Measurements from ENCODE around the gene SIGLEC7. TPM values are rescaled to one million over a fixed set of nuclear protein-coding genes. Genes with fewer than 3 reads are reported as not detected.
"Not testable (repeated sequence)": the region's sequence is repeated elsewhere in the genome, so short reads cannot be mapped to it uniquely, and the experiment has no call there.

Gene SIGLEC7
- total RNA-seq, 1 donor = not detected

DNA sequence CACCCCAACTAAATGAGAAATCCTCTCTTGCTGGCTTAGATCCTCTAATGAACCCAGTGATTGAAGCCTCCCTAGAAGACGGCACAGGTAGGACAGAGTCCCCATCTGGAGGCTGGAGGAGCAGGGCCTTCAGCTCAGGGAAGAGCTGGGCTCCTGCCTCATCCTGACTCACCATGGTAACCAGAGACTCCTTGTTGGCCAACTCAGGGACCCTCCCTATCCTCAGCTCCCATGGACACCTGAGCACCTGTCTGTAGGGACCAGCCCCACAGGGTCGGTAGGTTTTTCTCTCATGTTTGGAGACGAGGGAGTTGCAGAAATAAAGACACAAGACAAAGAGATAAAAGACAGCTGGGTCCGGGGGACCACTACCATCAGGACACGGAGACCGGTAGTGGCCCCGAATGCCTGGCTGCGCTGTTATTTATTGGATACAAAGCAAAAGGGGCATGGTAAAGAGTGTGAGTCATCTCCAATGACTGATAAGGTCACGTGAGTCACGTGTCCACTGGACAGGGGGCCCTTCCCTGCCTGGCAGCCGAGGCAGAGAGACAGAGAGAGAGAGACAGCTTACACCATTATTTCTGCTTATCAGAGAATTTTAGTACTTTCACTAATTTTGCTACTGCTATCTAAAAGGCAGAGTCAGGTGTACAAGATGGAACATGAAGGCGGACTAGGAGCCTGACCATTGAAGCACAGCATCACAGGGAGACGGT lies 26.6 kb downstream of the SIGLEC7 start:
- H3K4me2 ChIP-seq (ENCODE audit: insufficient read depth, low read length) = no peak overlapping the region
- H3K9me3 ChIP-seq (ENCODE audit: low read depth, low read length) = no peaks in the 10 kb centered on the region
- no peaks in the 10 kb centered on the region for H4K20me1 ChIP-seq (ENCODE audit: insufficient read depth, low read length)
- H3K27me3 ChIP-seq (ENCODE audit: insufficient read depth, low read length) = peaks cover 23% of the 10 kb centered on the region
- no peak for DNase-seq (ENCODE audit: insufficient read length, low spot score, missing footprints)
- TF ChIP-seq CTCF (IDR thresholded peaks at IDR 0.05; ENCODE audit: extremely low read depth, low read depth, low read length) = no peak
- H3K36me3 ChIP-seq (ENCODE audit: insufficient read depth, low read length) = no peaks in the 10 kb centered on the region
- no peak overlapping the region for H3K4me3 ChIP-seq (ENCODE audit: insufficient read depth, low read length)
- H3K27ac ChIP-seq (ENCODE audit: low read depth, low read length) = no peak overlapping the region
- no peaks in the 10 kb centered on the region for H3K79me2 ChIP-seq (ENCODE audit: insufficient read depth, low read length)
- no peaks in the 10 kb centered on the region for H3K4me1 ChIP-seq (ENCODE audit: insufficient read depth, low read length)
- H2AFZ ChIP-seq (ENCODE audit: low read length) = no peak overlapping the region

- not testable (repeated sequence) for H3K4me2 ChIP-seq (ENCODE audit: insufficient read depth, low read length); H2AFZ ChIP-seq (ENCODE audit: low read length)
- peaks cover 23% of the 10 kb centered on the region for H3K27me3 ChIP-seq (ENCODE audit: insufficient read depth, low read length)
Measured at GRCh38 chr19:51169283-51169918, 27.3 kb downstream of the SIGLEC7 start.

GRCh38 chr19:51172223-51172622 lies 30.1 kb downstream of the SIGLEC7 start:
- TF ChIP-seq CTCF (IDR thresholded peaks at IDR 0.05; ENCODE audit: extremely low read depth, low read depth, low read length) = no peak
- Histone ChIP-seq H3K79me2 (ENCODE audit: insufficient read depth, low read length) (no peaks in the 10 kb centered on the region), H3K9me3 (ENCODE audit: low read depth, low read length) (no peaks in the 10 kb centered on the region), H3K27me3 (ENCODE audit: insufficient read depth, low read length) (peaks cover 10% of the 10 kb centered on the region), H3K4me2 (ENCODE audit: insufficient read depth, low read length) (no peak overlapping the region), H4K20me1 (ENCODE audit: insufficient read depth, low read length) (no peaks in the 10 kb centered on the region), H3K4me3 (ENCODE audit: insufficient read depth, low read length) (no peak overlapping the region), H3K27ac (ENCODE audit: low read depth, low read length) (no peak overlapping the region), H2AFZ (ENCODE audit: low read length) (no peak overlapping the region), H3K36me3 (ENCODE audit: insufficient read depth, low read length) (no peaks in the 10 kb centered on the region), H3K4me1 (ENCODE audit: insufficient read depth, low read length) (no peaks in the 10 kb centered on the region)
- DNase-seq (ENCODE audit: insufficient read length, low spot score, missing footprints) = no peak

More at GRCh38 chr19:51169283-51169918, 27.3 kb downstream of the SIGLEC7 start:
- not testable (repeated sequence) for H4K20me1 ChIP-seq (ENCODE audit: insufficient read depth, low read length); DNase-seq (ENCODE audit: insufficient read length, low spot score, missing footprints); H3K9me3 ChIP-seq (ENCODE audit: low read depth, low read length); H3K4me1 ChIP-seq (ENCODE audit: insufficient read depth, low read length); H3K36me3 ChIP-seq (ENCODE audit: insufficient read depth, low read length); H3K27ac ChIP-seq (ENCODE audit: low read depth, low read length); H3K79me2 ChIP-seq (ENCODE audit: insufficient read depth, low read length); H3K4me3 ChIP-seq (ENCODE audit: insufficient read depth, low read length)
- TF ChIP-seq CTCF (IDR thresholded peaks at IDR 0.05; ENCODE audit: extremely low read depth, low read depth, low read length) = peak; percentile 69

- no peaks in the 10 kb centered on the region for H3K36me3 ChIP-seq (ENCODE audit: insufficient read depth, low read length)
- no peak overlapping the region for H3K4me3 ChIP-seq (ENCODE audit: insufficient read depth, low read length)
- no peak for TF ChIP-seq CTCF (IDR thresholded peaks at IDR 0.05; ENCODE audit: extremely low read depth, low read depth, low read length)
Measured at GRCh38 chr19:51173681-51174080, 31.6 kb downstream of the SIGLEC7 start.

More at GRCh38 chr19:51173681-51174080, 31.6 kb downstream of the SIGLEC7 start:
- Histone ChIP-seq H3K79me2 (ENCODE audit: insufficient read depth, low read length) (no peaks in the 10 kb centered on the region), H2AFZ (ENCODE audit: low read length) (no peak overlapping the region), H3K4me1 (ENCODE audit: insufficient read depth, low read length) (no peaks in the 10 kb centered on the region), H4K20me1 (ENCODE audit: insufficient read depth, low read length) (no peaks in the 10 kb centered on the region), H3K9me3 (ENCODE audit: low read depth, low read length) (no peaks in the 10 kb centered on the region), H3K27ac (ENCODE audit: low read depth, low read length) (no peak overlapping the region), H3K4me2 (ENCODE audit: insufficient read depth, low read length) (no peak overlapping the region), H3K27me3 (ENCODE audit: insufficient read depth, low read length) (peaks cover 7% of the 10 kb centered on the region)
- no peak for DNase-seq (ENCODE audit: insufficient read length, low spot score, missing footprints)

Data from osteoblast (primary cell).